Stimulated activated naive CD8-positive, alpha-beta T cell treated with anti-CD3 and anti-CD28 coated beads, Interleukin-15, Interleukin-2, amounts not matched to agents 100 ng/mL and 50 ng/mL, for 24 hours (primary cell): ENCODE results near the gene OR8D4.
"Not testable (repeated sequence)": the region's sequence is repeated elsewhere in the genome, so short reads cannot be mapped to it uniquely, and the experiment has no call there.

Experiments
- H3K27ac Mint-ChIP-seq: one replicate; pipeline ENCODE4 v1.8.0; 2021; ENCODE audit warnings: mild to moderate bottlenecking, mixed read lengths
- H3K27me3 Mint-ChIP-seq: one replicate; pipeline ENCODE4 v1.8.0; 2021; ENCODE audit warnings: mixed read lengths
- H3K36me3 Mint-ChIP-seq: one replicate; pipeline ENCODE4 v1.8.0; 2021; ENCODE audit warnings: low read depth, mixed read lengths
- H3K4me1 Mint-ChIP-seq: one replicate; pipeline ENCODE4 v1.8.0; 2021; ENCODE audit warnings: low read depth, mixed read lengths
- H3K4me3 Mint-ChIP-seq: one replicate; pipeline ENCODE4 v1.8.0; 2021; ENCODE audit warnings: mild to moderate bottlenecking, mixed read lengths
- H3K9me3 Mint-ChIP-seq: one replicate; pipeline ENCODE4 v1.8.0; 2021; ENCODE audit warnings: mixed read lengths

Gene OR8D4

DNA sequence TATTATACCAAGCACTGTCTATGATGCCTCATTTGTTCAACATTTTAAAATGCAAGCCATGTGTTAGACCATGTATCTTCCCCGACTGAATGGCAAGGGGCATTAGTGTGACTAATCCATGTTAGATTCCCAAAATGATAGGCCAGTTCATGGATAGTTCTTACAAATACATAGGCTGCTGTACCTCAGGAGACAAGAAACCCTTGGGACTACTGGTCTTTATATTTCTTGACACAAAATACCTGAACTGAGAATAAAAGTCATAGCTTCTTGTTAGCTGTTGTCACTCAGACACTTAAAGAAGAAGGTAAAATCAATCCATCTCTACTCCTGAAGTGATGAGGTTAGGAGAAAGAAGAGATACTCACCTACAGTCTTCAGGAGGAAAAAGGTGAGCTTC is at the start of gene OR8D4:
OR8D4 (plus strand) TSS at position 301 of the 400 bp plus-strand sequence. CDS start 4,265 bp downstream, outside the sequence.
- H3K27me3 Mint-ChIP-seq = no peaks in the 10 kb centered on the region
- no peak within 1 kb of the TSS for H3K4me3 Mint-ChIP-seq
- no peaks in the 10 kb centered on the region for H3K9me3 Mint-ChIP-seq
- no peaks in the 10 kb centered on the region for H3K36me3 Mint-ChIP-seq
- no peaks in the 10 kb centered on the region for H3K4me1 Mint-ChIP-seq
- H3K27ac Mint-ChIP-seq = no peak within 1 kb of the TSS

DNA sequence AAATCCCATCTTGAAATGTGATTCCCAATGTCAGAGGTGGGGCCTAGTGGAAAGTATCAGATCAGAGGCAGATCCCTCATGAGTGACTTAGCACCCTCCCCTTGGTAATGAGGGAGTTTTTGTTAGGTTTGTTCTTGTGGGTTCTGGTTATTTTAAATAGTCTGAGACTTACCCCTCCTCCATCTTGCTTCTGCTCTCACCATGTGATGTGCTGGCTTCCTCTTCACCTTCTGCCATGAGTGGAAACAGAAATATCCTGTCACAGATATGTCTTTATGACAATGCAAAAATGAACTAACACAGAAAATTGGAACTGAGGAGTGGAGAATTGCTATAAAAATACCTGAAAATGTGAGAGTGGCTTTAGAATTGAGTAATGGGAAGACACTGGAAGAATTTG is 49.6 kb upstream of the OR8D4 start:
- H3K27me3 Mint-ChIP-seq = peaks cover 12% of the 10 kb centered on the region
- H3K4me3 Mint-ChIP-seq = no peak overlapping the region
- H3K9me3 Mint-ChIP-seq = peaks cover 8% of the 10 kb centered on the region
- no peaks in the 10 kb centered on the region for H3K4me1 Mint-ChIP-seq
- H3K36me3 Mint-ChIP-seq = no peaks in the 10 kb centered on the region
- H3K27ac Mint-ChIP-seq = no peak overlapping the region

DNA sequence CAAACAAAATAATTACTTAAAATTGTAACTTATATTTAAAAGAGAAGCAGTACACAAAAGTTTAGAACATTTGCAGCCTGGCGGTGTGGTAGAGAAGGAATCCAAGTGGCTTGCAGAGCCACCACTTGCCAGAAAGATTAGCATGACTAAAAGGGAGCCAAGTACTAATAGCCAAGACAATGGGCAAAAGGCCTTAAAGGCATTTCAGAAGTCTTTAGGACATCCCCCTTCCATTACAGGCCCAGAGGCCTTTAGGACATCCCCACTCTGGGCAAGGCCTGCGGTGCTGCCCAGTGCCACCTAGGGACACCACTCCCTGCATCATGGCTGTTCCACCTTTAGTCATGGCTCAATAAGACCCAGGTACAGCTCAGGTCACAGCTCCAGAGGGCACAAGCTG is 48.9 kb upstream of the OR8D4 start:
- no peaks in the 10 kb centered on the region for H3K4me1 Mint-ChIP-seq
- H3K36me3 Mint-ChIP-seq = no peaks in the 10 kb centered on the region
- H3K4me3 Mint-ChIP-seq = no peak overlapping the region
- no peak overlapping the region for H3K27ac Mint-ChIP-seq
- H3K27me3 Mint-ChIP-seq = peaks cover 12% of the 10 kb centered on the region
- peaks cover 11% of the 10 kb centered on the region for H3K9me3 Mint-ChIP-seq

DNA sequence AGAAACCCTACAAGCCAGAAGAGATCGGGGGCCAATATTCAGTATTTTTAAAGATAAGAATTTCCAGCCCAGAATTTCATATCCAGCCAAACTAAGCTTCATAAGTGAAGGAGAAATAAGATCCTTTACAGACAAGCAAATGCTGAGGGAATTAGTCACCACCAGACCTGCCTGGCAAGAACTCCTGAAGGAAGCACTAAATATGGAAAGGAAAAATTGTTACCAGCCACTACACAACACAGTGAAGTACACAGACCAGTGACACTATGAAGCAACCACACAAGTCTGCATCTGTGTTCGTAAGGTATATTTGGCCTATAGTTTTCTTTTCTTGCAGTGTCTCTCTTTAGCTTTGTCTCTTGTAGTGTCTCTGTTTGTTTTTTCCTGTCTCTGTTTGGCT is 45.5 kb upstream of the OR8D4 start:
- H3K4me1 Mint-ChIP-seq = no peaks in the 10 kb centered on the region
- H3K4me3 Mint-ChIP-seq = no peak overlapping the region
- H3K27me3 Mint-ChIP-seq = peaks cover 4% of the 10 kb centered on the region
- no peaks in the 10 kb centered on the region for H3K36me3 Mint-ChIP-seq
- H3K9me3 Mint-ChIP-seq = peaks cover 7% of the 10 kb centered on the region
- no peak overlapping the region for H3K27ac Mint-ChIP-seq

DNA sequence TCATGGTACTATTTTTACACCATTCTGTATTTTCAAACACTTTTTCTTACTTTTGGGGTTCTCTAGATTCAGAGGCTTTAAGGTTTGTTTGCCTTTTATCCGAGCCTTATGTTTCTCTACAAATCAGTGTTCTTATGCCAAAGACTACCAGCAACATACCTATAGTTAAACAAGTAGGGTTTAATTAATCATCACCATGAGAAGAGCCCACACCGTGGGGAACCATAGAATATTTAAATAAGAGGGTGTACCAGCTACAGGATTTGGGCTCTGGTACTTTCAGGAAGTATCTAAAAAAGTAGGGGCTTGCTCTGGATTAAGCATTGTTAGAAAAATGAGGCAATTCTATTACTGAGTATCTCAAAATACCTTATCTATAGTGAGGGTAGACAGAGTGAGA is 42.2 kb upstream of the OR8D4 start:
- Mint-ChIP-seq H3K9me3 (peaks cover 7% of the 10 kb centered on the region), H3K4me3 (no peak overlapping the region), H3K36me3 (no peaks in the 10 kb centered on the region), H3K27ac (no peak overlapping the region), H3K27me3 (no peaks in the 10 kb centered on the region), H3K4me1 (no peaks in the 10 kb centered on the region)

DNA sequence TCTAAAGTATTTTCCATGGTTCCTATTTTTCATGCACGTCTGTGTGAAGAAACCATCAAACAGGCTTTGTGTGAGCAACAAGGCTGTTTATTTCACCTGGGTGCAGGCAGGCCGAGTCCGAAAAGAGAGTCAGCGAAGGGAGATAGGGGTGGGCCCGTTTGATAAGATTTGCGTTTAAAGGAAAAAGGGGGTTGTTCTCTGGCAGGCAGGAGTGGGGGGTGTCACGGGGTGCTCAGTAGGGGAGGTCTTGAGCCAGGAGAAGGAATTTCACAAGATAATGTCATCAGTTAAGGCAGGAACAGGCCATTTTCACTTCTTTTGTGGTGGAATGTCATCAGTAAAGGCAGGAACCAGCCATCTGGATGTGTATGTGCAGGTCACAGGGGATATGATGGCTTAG is 36.7 kb upstream of the OR8D4 start:
- not testable (repeated sequence) for H3K4me1 Mint-ChIP-seq, H3K27ac Mint-ChIP-seq, H3K9me3 Mint-ChIP-seq, H3K36me3 Mint-ChIP-seq, H3K4me3 Mint-ChIP-seq, H3K27me3 Mint-ChIP-seq

DNA sequence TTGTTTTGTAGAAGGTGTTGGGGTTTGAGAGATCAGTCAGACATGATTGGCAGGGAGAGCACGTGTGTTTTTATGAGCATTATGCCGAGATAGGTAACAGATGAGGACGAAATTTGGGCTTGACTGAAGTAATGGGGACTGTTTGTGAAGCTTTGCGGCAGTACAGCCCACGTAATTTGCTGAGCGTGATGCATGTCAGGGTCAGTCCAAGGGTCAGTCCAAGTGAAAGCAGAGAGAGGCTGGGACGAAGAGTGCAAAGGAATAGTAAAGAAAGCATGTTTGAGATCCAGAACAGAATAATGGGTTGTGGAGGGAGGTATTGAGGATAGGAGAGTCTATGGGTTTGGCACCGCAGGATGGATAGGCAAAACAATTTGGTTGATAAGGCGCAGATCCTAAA is 34.2 kb upstream of the OR8D4 start:
- H3K36me3 Mint-ChIP-seq, H3K27ac Mint-ChIP-seq, H3K9me3 Mint-ChIP-seq, H3K27me3 Mint-ChIP-seq, H3K4me3 Mint-ChIP-seq, H3K4me1 Mint-ChIP-seq: not testable (repeated sequence)

DNA sequence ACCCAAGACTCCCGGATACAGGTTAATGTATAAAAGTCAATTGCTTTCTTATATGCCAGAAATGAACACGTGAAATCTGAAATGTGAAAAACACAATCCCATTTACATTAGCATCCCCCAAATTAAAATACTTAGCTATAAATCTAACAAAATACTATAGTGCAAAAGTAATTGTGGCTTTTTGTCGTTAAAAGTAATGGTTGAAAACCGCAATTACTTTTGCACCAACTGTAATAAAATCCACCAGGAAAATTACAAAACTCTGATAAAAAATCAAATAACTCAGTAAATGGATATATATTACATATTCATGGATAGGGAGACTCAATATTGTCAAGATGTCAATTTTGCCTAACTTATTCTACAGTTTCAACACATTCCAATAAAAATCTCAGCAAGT is 21.1 kb upstream of the OR8D4 start:
- H3K4me1 Mint-ChIP-seq = no peaks in the 10 kb centered on the region
- no peaks in the 10 kb centered on the region for H3K9me3 Mint-ChIP-seq
- no peaks in the 10 kb centered on the region for H3K27me3 Mint-ChIP-seq
- no peak overlapping the region for H3K27ac Mint-ChIP-seq
- H3K4me3 Mint-ChIP-seq = no peak overlapping the region
- H3K36me3 Mint-ChIP-seq = no peaks in the 10 kb centered on the region

DNA sequence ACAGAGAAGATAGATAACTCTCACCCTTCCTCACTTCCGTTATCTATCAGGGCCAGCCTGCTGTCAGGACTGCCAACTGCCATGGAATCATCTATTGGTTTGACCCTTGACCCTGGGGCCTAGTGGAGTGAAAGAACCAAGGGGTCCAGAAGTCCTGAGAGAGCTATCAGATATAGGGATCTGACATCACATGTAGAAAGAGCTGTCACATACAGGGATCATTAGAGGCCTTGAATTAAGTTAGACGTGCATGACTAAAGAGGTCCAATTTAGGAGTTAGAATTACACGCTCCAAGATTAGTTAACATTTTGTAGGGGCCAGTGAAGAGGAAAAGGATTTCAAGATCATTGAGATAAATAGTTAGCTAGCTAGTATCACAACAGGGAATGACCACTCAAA is 16.4 kb upstream of the OR8D4 start, which contains the start of gene TMEM225:
TMEM225 (minus strand) TSS at position 101 of the 400 bp plus-strand sequence. CDS start 245 bp downstream, outside the sequence.
- H3K9me3 Mint-ChIP-seq = no peaks in the 10 kb centered on the region
- no peaks in the 10 kb centered on the region for H3K4me1 Mint-ChIP-seq
- H3K27ac Mint-ChIP-seq = no peak within 1 kb of the TSS
- H3K4me3 Mint-ChIP-seq = no peak within 1 kb of the TSS
- H3K27me3 Mint-ChIP-seq = no peaks in the 10 kb centered on the region
- no peaks in the 10 kb centered on the region for H3K36me3 Mint-ChIP-seq

DNA sequence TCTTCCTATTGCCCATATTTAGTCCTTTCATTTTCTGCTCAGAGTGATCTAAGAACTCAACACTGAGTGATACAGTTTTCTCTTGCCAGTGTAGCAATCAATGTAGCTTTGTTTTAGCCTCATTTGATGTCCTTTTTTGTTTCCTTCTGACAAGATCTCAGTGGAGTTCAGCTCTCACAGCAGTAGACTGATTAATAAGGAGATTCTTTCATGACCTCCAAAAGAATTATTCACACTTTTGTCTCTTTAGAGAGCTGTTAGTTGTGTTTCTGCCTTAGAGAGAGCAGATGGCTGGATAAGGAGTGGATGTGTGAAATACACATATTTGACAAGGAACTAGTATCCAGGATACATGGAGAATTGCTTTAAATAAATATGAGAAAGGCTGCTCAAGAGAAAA is 9.9 kb upstream of the OR8D4 start:
- Mint-ChIP-seq H3K36me3 (no peaks in the 10 kb centered on the region), H3K9me3 (no peaks in the 10 kb centered on the region), H3K4me3 (no peak overlapping the region), H3K27ac (no peak overlapping the region), H3K27me3 (no peaks in the 10 kb centered on the region), H3K4me1 (no peaks in the 10 kb centered on the region)

DNA sequence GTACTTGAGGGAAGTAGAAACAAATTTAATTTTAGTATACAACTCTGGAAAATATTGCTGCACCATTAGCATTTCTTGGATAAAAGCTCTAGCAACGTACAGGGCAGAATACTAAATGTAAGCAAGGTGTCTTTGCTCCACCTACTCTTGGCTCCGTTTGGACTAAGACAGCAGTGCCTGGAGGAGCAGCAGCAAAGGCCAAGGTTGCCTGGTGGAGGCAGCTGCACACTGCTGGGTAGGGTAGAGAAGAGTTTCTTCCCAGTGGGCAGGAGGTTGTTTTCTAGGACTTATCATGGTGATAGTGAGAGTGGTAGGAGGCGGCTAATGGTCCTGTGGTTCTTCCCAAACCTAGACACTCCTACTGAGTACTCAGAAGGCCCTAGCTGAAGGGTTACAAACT is 2.2 kb upstream of the OR8D4 start:
- Mint-ChIP-seq H3K4me3 (no peak overlapping the region), H3K36me3 (no peaks in the 10 kb centered on the region), H3K4me1 (no peaks in the 10 kb centered on the region), H3K27ac (no peak overlapping the region), H3K27me3 (no peaks in the 10 kb centered on the region), H3K9me3 (no peaks in the 10 kb centered on the region)

DNA sequence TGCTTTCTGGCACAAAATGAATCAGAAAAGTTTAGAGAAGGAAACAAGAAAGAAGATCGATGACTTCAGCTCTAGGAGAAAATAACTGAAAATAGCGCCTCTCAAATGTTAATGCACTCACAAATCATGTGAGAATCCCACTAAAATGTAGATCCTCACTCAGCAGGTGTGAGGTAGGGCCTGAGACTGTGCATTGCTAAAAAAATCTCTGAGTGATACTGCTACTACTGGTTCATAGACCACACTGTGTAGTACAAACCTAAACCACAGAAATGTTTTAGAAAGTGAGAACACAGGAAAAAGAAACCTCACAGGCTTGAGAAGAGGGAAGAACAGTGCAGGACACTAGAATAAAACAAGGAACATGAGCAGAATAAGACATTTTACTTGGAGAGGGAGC is 2.0 kb downstream of the OR8D4 start:
- H3K9me3 Mint-ChIP-seq = no peaks in the 10 kb centered on the region
- no peaks in the 10 kb centered on the region for H3K36me3 Mint-ChIP-seq
- no peaks in the 10 kb centered on the region for H3K27me3 Mint-ChIP-seq
- H3K4me3 Mint-ChIP-seq = no peak overlapping the region
- H3K27ac Mint-ChIP-seq = no peak overlapping the region
- no peaks in the 10 kb centered on the region for H3K4me1 Mint-ChIP-seq

DNA sequence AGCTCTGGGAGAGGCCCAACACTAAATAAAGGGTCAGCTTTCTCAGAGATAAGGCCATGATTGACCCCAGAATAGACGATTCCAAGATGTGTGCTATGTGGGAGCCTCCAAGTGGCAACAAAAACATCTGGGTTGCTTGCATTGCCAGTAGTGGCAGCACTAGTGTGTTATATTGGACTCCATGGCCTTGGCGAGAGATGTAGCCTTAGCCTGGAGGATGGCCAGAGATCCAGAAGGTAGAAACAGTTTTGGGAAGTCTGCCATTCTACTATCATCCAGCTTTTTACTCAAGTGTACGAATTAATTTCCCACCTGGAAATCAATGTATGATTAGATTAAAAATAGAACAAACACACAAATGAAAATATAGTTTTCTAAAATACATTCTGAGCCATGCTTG is 3.0 kb downstream of the OR8D4 start:
- Mint-ChIP-seq H3K36me3 (no peaks in the 10 kb centered on the region), H3K4me1 (no peaks in the 10 kb centered on the region), H3K27me3 (no peaks in the 10 kb centered on the region), H3K27ac (no peak overlapping the region), H3K9me3 (no peaks in the 10 kb centered on the region), H3K4me3 (no peak overlapping the region)

DNA sequence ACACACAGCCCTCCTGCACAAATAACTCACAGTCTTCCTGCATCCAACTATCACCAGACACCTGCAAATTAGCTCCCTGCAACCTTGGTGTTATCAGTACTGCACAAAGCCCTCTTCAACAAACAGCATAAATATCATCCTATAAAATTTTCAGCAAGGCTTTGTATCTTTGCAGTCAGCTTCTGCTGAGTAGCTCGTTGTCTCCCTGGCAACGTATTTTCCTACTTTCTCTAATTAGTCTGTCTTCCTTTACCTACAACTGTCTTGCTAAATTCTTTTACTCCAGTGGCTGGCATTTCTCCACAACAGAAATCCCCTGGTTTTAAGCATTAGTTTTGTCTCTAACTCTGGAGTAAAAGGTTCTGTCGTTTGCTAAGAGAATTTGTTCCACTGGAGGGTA is 3.9 kb downstream of the OR8D4 start:
- Mint-ChIP-seq H3K27me3 (no peaks in the 10 kb centered on the region), H3K9me3 (no peaks in the 10 kb centered on the region), H3K27ac (no peak overlapping the region), H3K36me3 (no peaks in the 10 kb centered on the region), H3K4me1 (no peaks in the 10 kb centered on the region), H3K4me3 (no peak overlapping the region)

DNA sequence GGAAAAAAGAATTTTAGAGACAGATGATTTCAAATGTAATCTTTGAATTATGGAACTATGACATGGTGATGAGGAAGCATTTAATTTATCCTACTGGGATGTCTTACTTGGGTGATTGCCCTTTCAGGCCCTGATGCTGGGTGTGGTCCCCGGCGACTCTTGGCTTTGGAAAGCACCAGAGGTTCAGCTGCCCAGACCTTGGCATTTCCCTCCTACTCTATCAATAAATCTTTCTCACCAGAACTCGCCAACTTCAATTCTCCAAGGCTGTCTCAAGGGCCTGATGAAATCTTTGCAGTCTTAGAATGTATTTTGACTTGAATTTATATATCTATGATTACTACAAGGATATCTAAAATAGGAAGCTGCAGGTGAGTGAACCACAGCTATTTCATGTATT is 19.0 kb downstream of the OR8D4 start:
- Mint-ChIP-seq H3K4me3 (no peak overlapping the region), H3K4me1 (no peaks in the 10 kb centered on the region), H3K36me3 (no peaks in the 10 kb centered on the region), H3K27me3 (peaks cover 3% of the 10 kb centered on the region), H3K9me3 (no peaks in the 10 kb centered on the region), H3K27ac (no peak overlapping the region)

DNA sequence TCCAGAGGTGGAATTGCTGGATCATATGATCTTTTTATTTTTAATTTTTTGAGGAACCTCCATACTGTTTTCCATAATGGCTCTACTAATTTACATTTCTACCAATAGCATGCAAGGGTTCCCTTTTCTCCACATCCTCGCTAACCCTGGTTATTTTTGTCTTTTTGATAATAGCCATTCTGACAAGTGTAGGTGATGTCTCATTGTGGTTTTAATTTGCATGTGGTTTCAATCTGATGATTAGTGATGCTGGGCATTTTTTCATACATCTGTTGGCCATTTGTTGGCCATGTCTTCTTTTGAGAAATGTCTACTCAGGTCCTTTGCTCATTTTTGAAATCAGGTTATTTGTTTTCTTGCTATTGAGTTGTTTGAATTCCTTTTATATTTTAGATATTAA is 22.1 kb downstream of the OR8D4 start:
- no peaks in the 10 kb centered on the region for H3K9me3 Mint-ChIP-seq
- H3K36me3 Mint-ChIP-seq = no peaks in the 10 kb centered on the region
- H3K27ac Mint-ChIP-seq = no peak overlapping the region
- H3K4me1 Mint-ChIP-seq = no peaks in the 10 kb centered on the region
- peaks cover 3% of the 10 kb centered on the region for H3K27me3 Mint-ChIP-seq
- H3K4me3 Mint-ChIP-seq = no peak overlapping the region

DNA sequence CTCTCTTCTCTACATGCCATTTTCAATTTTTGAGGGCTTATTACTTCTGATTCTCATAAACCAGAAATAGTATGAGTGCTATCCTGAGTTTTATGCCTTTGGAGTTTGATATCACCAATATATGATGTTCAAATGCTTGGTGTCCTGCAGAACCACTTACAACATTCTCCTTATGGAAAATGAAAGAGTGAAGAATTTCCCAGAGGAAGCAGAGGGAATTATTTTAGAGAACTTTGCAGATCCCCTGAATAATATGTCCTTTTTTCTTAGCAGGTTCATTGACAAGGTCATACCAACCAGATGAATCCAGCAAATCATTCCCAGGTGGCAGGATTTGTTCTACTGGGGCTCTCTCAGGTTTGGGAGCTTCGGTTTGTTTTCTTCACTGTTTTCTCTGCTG is 37.4 kb downstream of the OR8D4 start, which contains the start of gene OR4D5:
OR4D5 (plus strand) TSS at position 301 of the 400 bp plus-strand sequence; CDS start at position 301, 0 bp downstream.
- Mint-ChIP-seq H3K27ac (no peak within 1 kb of the TSS), H3K27me3 (no peaks in the 10 kb centered on the region), H3K9me3 (peaks cover 7% of the 10 kb centered on the region), H3K4me3 (no peak within 1 kb of the TSS), H3K4me1 (no peaks in the 10 kb centered on the region), H3K36me3 (no peaks in the 10 kb centered on the region)
